MCF 10A (cell line): ENCODE results near the gene MED10. TPM values are rescaled to one million over a fixed set of nuclear protein-coding genes. Genes with fewer than 3 reads are reported as not detected.

ENCODE experiments used
- BruUV-seq: library from RNA; stranded (reverse); fragments of 400-500 nt; replicated peaks from 2 replicates; lab custom pipeline; 2021; lab: Mats Ljungman, UMichigan
- CTCF ChIA-PET: fragments of 300-600 bp; sonication (Branson Sonifier 250); formaldehyde crosslinking; extraction: SDS; loops from one replicate; lab custom pipeline; 2021; ENCODE audit warnings: antibody characterized with exemption, inconsistent platforms; lab: Yijun Ruan, JAX
- POLR2A ChIA-PET: fragments of 300-600, 350-650 bp; sonication (Branson Sonifier 250); formaldehyde crosslinking; extraction: SDS; loops from one replicate; lab custom pipeline; 2020; ENCODE audit warnings: antibody characterized with exemption, inconsistent platforms; lab: Yijun Ruan, JAX
- DNase-seq: peaks from one replicate; pipeline ENCODE4 v3.0.0-alpha.2; 2018; ENCODE audit not compliant: unreplicated experiment
- H3K27ac Mint-ChIP-seq: one replicate; pipeline ENCODE4 v1.8.0; 2022; ENCODE audit warnings: mild to moderate bottlenecking, low read depth, mixed read lengths; ENCODE audit not compliant: unreplicated experiment
- H3K27me3 Mint-ChIP-seq: one replicate; pipeline ENCODE4 v1.8.0; 2022; ENCODE audit warnings: mixed read lengths; ENCODE audit not compliant: insufficient read depth, unreplicated experiment
- H3K36me3 Mint-ChIP-seq: one replicate; pipeline ENCODE4 v1.8.0; 2022; ENCODE audit warnings: mild to moderate bottlenecking, moderate library complexity, mixed read lengths; ENCODE audit not compliant: insufficient read depth, unreplicated experiment
- H3K4me1 Mint-ChIP-seq: one replicate; pipeline ENCODE4 v1.8.0; 2022; ENCODE audit warnings: mixed read lengths; ENCODE audit not compliant: insufficient read depth, unreplicated experiment
- H3K4me3 Mint-ChIP-seq: one replicate; pipeline ENCODE4 v1.8.0; 2022; ENCODE audit warnings: mild to moderate bottlenecking, moderate library complexity, mixed read lengths; ENCODE audit not compliant: unreplicated experiment
- H3K9me3 Mint-ChIP-seq: one replicate; pipeline ENCODE4 v1.8.0; 2022; ENCODE audit warnings: mixed read lengths; ENCODE audit not compliant: unreplicated experiment
- CTCF ChIP-seq: fragments of 200-600 bp; IDR thresholded peaks from one replicate; pipeline ENCODE4 v1.8.0; 2022; ENCODE audit warnings: antibody characterized with exemption, mild to moderate bottlenecking; ENCODE audit not compliant: unreplicated experiment
- intact Hi-C: fragments of 100-400 bp; cut with micrococcal nuclease; formaldehyde crosslinking; loops from 2 replicates; pipeline ENCODE4 v1.14.1; 2022
- total RNA-seq: library from RNA; stranded (reverse); gene quantifications from 2 replicates; pipeline ENCODE4 v1.2.3, GENCODE V29; 2022

The MED10 gene
- total RNA-seq, 1 experiment from 2014 or later: 85.1 TPM

GRCh38 chr5:6328173-6328572 lies 50.2 kb downstream of the MED10 start:
- POLR2A ChIA-PET: interaction anchor here (0.7 kb wide), 1 partner anchor 19 kb away, joined by 3 read pairs; no protein-coding TSS in a partner anchor
- TF ChIP-seq CTCF: no peak
- DNase-seq: peak; percentile 43
- H3K9me3 Mint-ChIP-seq: peaks cover 7% of the 10 kb centered on the region
- intact Hi-C loops: no loop called here
- H3K4me1 Mint-ChIP-seq: no peaks in the 10 kb centered on the region
- CTCF ChIA-PET: no interaction called here
- H3K36me3 Mint-ChIP-seq: no peaks in the 10 kb centered on the region
- no peak overlapping the region for H3K27ac Mint-ChIP-seq
- peaks cover 24% of the 10 kb centered on the region for H3K27me3 Mint-ChIP-seq
- no peak overlapping the region for H3K4me3 Mint-ChIP-seq
- no TSS peak for BruUV-seq

GRCh38 chr5:6326776-6327175 lies 51.6 kb downstream of the MED10 start:
- Mint-ChIP-seq H3K9me3 (peaks cover 7% of the 10 kb centered on the region), H3K27ac (no peak overlapping the region), H3K4me3 (no peak overlapping the region), H3K4me1 (no peaks in the 10 kb centered on the region), H3K27me3 (peaks cover 24% of the 10 kb centered on the region), H3K36me3 (no peaks in the 10 kb centered on the region)
- CTCF ChIA-PET: no interaction called here
- intact Hi-C loops: no loop called here
- DNase-seq: no peak
- no peak for TF ChIP-seq CTCF
- POLR2A ChIA-PET: no interaction called here
- no TSS peak for BruUV-seq

- intact Hi-C loops: no loop called here
- H3K9me3 Mint-ChIP-seq: no peaks in the 10 kb centered on the region
- CTCF ChIA-PET: no interaction called here
- H3K36me3 Mint-ChIP-seq: no peaks in the 10 kb centered on the region
- no peak overlapping the region for H3K27ac Mint-ChIP-seq
- no peaks in the 10 kb centered on the region for H3K4me1 Mint-ChIP-seq
- TF ChIP-seq CTCF: no peak
- BruUV-seq: no TSS peak
- H3K4me3 Mint-ChIP-seq: no peak overlapping the region
- POLR2A ChIA-PET: no interaction called here
- no peak for DNase-seq
- H3K27me3 Mint-ChIP-seq: peaks cover 25% of the 10 kb centered on the region
These were observed 56.1 kb downstream of the MED10 start for GRCh38 chr5:6322163-6322713.

Other genes starting within 250 kb of the MED10 start
- not detected in 2 replicates for gene UBE2QL1, start 70.3 kb upstream of the MED10 start, total RNA-seq